RWPE1 (cell line): ENCODE measurements around the gene RASAL2.

Experiments
- CTCF ChIA-PET: fragments of 350-600 bp; sonication (Branson Sonifier 250); formaldehyde crosslinking; extraction: SDS; loops from one replicate; lab custom pipeline; 2021; lab: Yijun Ruan, JAX
- POLR2A ChIA-PET: fragments of 400-600 bp; formaldehyde crosslinking; extraction: SDS; loops from one replicate; lab custom pipeline; 2020; ENCODE audit warnings: antibody characterized with exemption; ENCODE audit not compliant: low non-redundant PET; lab: Yijun Ruan, JAX
- DNase-seq: peaks from one replicate; pipeline ENCODE4 v3.0.0; 2012; ENCODE audit warnings: low spot score
- H3K27ac ChIP-seq: fragments of 450-650 bp; 2 replicates; pipeline ENCODE4 v1.5.1; 2017
- TF ChIP-seq, protein P1 (sequence below): fragments of 450-650 bp; conservative IDR thresholded peaks from 2 replicates; pipeline ENCODE4 v1.5.1; 2017; ENCODE audit warnings: low read depth, mild to moderate bottlenecking

RASAL2 gene

DNA sequence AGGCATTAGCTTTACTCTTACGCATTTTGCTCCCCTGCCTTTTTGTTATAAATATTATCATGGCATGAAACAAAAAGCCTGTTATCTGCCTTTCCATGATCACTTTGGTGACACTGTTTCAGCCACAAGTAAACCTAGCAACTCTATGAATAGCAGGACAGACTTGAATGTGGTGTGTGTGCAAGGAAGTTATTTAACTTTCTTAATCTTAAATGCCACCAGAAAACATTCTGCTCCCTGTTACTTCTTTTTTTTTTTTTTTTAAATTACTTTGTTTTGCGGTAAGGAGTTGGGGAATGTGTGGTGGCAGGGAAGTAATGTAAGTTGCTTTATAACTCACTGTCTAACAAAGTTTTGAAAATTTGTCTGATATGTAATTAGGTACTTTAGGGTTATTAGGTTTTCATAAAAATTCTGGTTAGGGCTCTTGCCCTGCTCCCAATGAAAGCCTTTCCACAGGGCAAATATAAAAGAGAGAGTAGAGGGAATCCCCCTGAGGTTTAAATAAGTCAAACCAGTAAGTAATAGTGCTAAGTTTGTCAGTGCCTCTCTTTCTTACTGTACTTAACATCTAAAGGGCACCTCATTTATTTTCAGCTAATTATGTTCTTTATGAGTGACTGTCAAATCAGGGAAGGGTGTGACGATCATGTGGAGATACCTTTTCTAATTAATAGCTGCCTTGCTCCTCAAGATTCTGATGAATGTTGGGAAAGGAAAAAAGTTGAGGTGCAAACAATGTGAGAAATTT, 39.5 kb downstream of the RASAL2 start:
- H3K27ac ChIP-seq, result no peak overlapping the region
- TF ChIP-seq, protein P1, sequence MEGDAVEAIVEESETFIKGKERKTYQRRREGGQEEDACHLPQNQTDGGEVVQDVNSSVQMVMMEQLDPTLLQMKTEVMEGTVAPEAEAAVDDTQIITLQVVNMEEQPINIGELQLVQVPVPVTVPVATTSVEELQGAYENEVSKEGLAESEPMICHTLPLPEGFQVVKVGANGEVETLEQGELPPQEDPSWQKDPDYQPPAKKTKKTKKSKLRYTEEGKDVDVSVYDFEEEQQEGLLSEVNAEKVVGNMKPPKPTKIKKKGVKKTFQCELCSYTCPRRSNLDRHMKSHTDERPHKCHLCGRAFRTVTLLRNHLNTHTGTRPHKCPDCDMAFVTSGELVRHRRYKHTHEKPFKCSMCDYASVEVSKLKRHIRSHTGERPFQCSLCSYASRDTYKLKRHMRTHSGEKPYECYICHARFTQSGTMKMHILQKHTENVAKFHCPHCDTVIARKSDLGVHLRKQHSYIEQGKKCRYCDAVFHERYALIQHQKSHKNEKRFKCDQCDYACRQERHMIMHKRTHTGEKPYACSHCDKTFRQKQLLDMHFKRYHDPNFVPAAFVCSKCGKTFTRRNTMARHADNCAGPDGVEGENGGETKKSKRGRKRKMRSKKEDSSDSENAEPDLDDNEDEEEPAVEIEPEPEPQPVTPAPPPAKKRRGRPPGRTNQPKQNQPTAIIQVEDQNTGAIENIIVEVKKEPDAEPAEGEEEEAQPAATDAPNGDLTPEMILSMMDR, result no peak
- ChIA-PET POLR2A (no interaction called here), CTCF (no interaction called here)
- DNase-seq, result no peak

DNA sequence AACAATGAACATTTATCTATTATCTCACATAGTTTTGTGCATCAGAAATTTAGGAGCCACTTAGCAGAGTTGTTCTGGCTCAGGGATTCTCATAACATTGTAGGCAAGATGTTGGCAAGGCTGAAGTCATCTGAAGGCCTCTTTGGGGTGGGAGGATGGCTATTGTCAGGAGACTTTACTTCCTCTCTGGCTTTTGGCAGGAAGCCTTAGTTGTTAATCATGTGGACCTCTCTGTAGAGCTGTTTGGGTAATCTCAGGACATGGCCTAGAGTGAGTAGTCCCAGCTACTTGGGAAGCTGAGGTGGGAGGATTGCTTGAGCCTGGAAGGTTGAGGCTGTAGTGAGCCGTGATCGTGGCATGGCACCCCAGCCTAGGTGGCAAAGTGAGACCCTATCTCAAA, 40.2 kb downstream of the RASAL2 start:
- ChIA-PET POLR2A (no interaction called here), CTCF (interaction anchor here (0.6 to 0.7 kb wide), 2 partner anchors 13 to 126 kb away, joined by 3 to 4 read pairs; no protein-coding TSS in a partner anchor)
- TF ChIP-seq, protein P1, result no peak
- DNase-seq, result no peak
- no peak overlapping the region for H3K27ac ChIP-seq

DNA sequence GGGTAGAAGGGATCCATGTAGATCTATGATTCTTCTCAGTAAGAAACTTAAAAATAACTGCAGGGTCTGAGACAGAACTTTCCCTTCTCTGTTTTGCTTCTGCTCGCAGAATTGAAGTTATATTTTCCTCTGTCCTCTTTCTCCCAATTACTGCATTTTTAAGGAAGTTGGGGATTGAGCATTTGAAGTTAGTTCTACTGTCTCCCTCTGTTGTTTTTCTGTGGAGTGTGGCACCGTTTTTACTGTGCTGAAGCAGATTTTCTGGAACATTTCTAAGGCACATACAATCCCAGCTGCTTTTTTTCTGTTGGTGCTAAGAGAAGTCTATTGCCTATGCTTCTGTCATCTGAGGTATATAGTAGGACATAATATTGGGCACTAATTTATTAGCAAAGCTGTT, 43.3 kb downstream of the RASAL2 start:
- TF ChIP-seq, protein P1, result no peak
- no peak overlapping the region for H3K27ac ChIP-seq
- DNase-seq, result no peak
- ChIA-PET POLR2A (no interaction called here), CTCF (no interaction called here)

DNA sequence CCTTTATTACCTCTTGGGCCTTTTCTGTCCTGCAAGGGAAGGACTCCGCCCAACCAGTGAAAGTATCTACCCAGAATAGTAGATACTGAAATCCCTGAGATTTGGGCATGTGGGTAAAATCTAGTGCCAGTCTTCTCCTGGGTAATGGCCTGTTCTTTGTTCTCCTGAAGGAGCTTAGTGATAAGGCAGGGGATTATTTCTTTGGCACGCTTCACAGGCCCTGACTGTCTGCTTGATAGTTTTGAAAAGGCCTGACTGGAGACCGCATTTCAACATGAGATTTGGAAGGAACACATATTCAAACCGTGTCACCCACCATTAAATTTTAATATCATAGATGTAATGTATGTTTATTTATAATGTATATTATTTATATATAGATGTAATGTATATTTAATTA, 48.9 kb downstream of the RASAL2 start:
- H3K27ac ChIP-seq, result no peak overlapping the region
- TF ChIP-seq, protein P1, result no peak
- POLR2A ChIA-PET, result no interaction called here
- CTCF ChIA-PET, result no interaction called here
- DNase-seq, result no peak

DNA sequence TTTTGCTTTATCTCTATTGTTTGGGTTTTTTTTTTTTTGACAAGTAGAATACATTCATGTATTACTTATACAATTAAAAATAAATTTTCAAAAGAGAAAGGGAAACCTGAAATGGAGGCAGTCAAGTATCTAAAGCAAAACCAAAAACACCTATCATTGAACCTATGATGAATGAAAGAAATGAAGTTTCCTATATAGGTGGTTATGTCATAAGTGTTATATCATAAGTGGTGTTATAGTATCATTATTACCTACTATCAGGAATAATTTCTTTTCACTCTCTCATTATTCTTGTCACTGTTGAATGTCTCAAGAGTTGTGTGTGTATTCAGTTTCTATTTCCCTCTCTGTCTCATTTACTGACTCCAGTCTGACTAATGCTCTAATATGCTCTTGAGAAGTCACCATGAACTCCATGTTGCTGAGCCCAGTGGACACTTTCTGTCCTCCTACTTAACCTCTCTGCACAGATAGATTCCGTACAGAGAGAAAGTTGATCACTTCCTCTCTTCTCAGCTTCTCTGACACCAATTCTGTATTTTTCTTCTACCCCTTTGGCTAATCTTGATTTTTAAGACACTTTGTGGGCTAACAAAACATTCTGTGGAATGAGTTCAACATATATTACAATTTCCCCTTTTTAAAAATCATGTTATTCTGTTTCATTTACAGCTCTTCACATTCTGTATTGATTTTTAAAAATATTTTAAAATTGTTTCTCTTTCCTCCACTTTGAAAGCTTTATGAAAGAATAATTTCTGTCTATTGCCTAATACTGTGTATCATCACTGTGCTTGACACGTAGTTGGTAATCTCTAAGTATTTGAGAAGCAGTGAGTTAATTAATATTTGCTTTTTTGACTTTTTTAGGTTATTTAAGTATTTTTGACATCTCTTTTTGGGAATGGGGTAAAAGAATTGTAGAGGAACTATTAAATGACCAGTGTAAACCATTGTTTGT, 50.1 kb downstream of the RASAL2 start:
- ChIA-PET CTCF (no interaction called here), POLR2A (no interaction called here)
- TF ChIP-seq, protein P1, result no peak
- no peak for DNase-seq
- H3K27ac ChIP-seq, result no peak overlapping the region

DNA sequence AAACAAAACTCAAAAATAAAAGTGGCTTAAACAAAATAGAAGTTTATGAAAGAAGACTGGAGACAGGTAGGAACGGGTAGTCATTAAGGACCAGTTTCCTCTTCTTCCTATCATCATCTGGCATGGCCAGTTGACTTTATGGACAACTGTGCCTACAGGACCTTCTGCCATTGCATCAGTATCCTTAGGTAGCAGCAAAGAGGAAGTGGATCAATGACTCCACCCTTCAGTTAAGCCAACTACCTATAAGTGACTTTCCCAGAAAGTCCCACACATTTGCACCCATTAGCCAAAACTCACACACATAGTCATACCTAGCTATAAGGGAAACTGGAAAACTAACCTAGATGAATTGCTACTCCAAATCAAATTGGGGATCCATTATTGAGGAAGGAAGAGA, 51.7 kb downstream of the RASAL2 start:
- CTCF ChIA-PET, result interaction anchor here (0.6 kb wide), 1 partner anchor 18 kb away, joined by 3 read pairs; no protein-coding TSS in a partner anchor
- POLR2A ChIA-PET, result no interaction called here
- no peak for DNase-seq
- TF ChIP-seq, protein P1, result no peak
- H3K27ac ChIP-seq, result no peak overlapping the region
